Caco-2 (cell line): ENCODE measurements around the gene VPS39. TPM values are rescaled to one million over a fixed set of nuclear protein-coding genes. Genes with fewer than 3 reads are reported as not detected.

Source experiments
- BruUV-seq: library from RNA; stranded (reverse); fragments of 400-500 nt; replicated peaks from 2 replicates; lab custom pipeline; 2021; lab: Mats Ljungman, UMichigan
- CTCF ChIA-PET: fragments of 300-600 bp; sonication (Branson Sonifier 250); formaldehyde crosslinking; loops from one replicate; lab custom pipeline; 2022; ENCODE audit warnings: antibody characterized with exemption; lab: Charles Lee
- POLR2A ChIA-PET: fragments of 300-600 bp; sonication (Branson Sonifier 250); formaldehyde crosslinking; loops from one replicate; lab custom pipeline; 2022; ENCODE audit warnings: antibody characterized with exemption; lab: Charles Lee
- DNase-seq, 2 experiments: peaks; one replicate each; pipeline versions ENCODE4 v3.0.0 to v3.0.0-alpha.2; 2020 to 2022
- H3K27me3 ChIP-seq: replicated peaks from 2 replicates; pipeline ENCODE4 v1.6.0; 2011; ENCODE audit warnings: low read length; ENCODE audit not compliant: control insufficient read depth, insufficient read depth
- H3K36me3 ChIP-seq: 2 replicates; pipeline ENCODE4 v1.5.1; 2011; ENCODE audit warnings: low read length; ENCODE audit not compliant: control insufficient read depth, insufficient read depth
- H3K4me1 ChIP-seq: fragments of 250-450 bp; sonication (Bioruptor Pico); 2 replicates; pipeline ENCODE4 v1.5.1; 2020; ENCODE audit warnings: mild to moderate bottlenecking
- H3K4me3 ChIP-seq: 2 replicates; pipeline ENCODE4 v1.5.1; 2011; ENCODE audit warnings: low read depth, mild to moderate bottlenecking, control low read depth, low read length
- H3K9me3 ChIP-seq: fragments of 250-450 bp; sonication (Bioruptor Pico); 2 replicates; pipeline ENCODE4 v1.5.1; 2020; ENCODE audit warnings: mild to moderate bottlenecking, moderate library complexity
- H3K27ac Mint-ChIP-seq: one replicate; pipeline ENCODE4 v1.8.0; 2022; ENCODE audit warnings: mixed read lengths; ENCODE audit not compliant: unreplicated experiment
- H3K27me3 Mint-ChIP-seq: one replicate; pipeline ENCODE4 v1.8.0; 2022; ENCODE audit warnings: mixed read lengths; ENCODE audit not compliant: insufficient read depth, unreplicated experiment
- H3K36me3 Mint-ChIP-seq: one replicate; pipeline ENCODE4 v1.8.0; 2022; ENCODE audit warnings: mild to moderate bottlenecking, mixed read lengths; ENCODE audit not compliant: insufficient read depth, unreplicated experiment
- H3K4me1 Mint-ChIP-seq: one replicate; pipeline ENCODE4 v1.8.0; 2022; ENCODE audit warnings: low read depth, mixed read lengths; ENCODE audit not compliant: unreplicated experiment
- H3K4me3 Mint-ChIP-seq: one replicate; pipeline ENCODE4 v1.8.0; 2022; ENCODE audit warnings: mild to moderate bottlenecking, moderate library complexity, mixed read lengths; ENCODE audit not compliant: unreplicated experiment
- H3K9me3 Mint-ChIP-seq: one replicate; pipeline ENCODE4 v1.8.0; 2022; ENCODE audit warnings: mixed read lengths; ENCODE audit not compliant: unreplicated experiment
- intact Hi-C: fragments of 100-400 bp; cut with micrococcal nuclease; formaldehyde crosslinking; loops from one replicate; pipeline ENCODE4 v1.10.0; 2022; ENCODE audit not compliant: unreplicated experiment
- total RNA-seq: library from RNA; stranded (reverse); gene quantifications from 2 replicates; pipeline ENCODE4 v1.2.3, GENCODE V29; 2022
- TF ChIP-seq, protein P1 (sequence below), 2 experiments: fragments of 200-600 bp in 1 of 2; IDR thresholded peaks; 1 replicate in 1 of 2; 2 replicates in 1 of 2; pipeline versions ENCODE4 v1.5.1 to v1.8.0; 2011 to 2022; ENCODE audit warnings: antibody characterized with exemption in 1 of 2, control low read depth in 1 of 2, inconsistent platforms in 1 of 2, low read depth in 1 of 2, low read length in 1 of 2, mild to moderate bottlenecking in 1 of 2, moderate library complexity in 1 of 2; ENCODE audit not compliant: insufficient read depth in 1 of 2, severe bottlenecking in 1 of 2, unreplicated experiment in 1 of 2

Gene VPS39
- total RNA-seq, 1 experiment from 2014 or later: 48.4 TPM

DNA sequence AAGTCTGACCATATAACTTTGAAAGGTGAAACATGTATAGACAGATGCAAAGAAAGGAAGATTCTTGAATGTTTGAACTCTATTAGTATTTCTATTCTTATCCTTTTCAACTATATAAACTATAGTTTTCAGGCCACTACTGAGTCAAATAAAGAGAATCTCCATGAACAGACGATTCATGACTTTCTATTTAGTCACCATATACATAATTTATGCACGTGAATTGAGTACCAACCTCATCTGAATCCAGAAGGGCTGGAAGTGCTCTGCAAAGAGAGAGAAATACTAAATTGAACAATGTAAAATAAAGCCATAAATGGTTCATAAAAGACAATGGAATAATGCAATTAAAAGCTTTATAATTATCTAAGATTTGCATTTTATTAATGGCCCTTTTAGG is 9.5 kb upstream of the VPS39 start:
- H3K27me3 Mint-ChIP-seq: no peaks in the 10 kb centered on the region
- Histone ChIP-seq H3K36me3 (no peaks in the 10 kb centered on the region; the same call in 1 of the 2 replicates), H3K4me1 (no peaks in the 10 kb centered on the region), H3K9me3 (no peaks in the 10 kb centered on the region; the same call in 1 of the 2 replicates), H3K4me3 (no peak overlapping the region), H3K27me3 (no peaks in the 10 kb centered on the region)
- no peak for DNase-seq
- ChIA-PET POLR2A (no interaction called here), CTCF (no interaction called here)
- TF ChIP-seq, protein P1, sequence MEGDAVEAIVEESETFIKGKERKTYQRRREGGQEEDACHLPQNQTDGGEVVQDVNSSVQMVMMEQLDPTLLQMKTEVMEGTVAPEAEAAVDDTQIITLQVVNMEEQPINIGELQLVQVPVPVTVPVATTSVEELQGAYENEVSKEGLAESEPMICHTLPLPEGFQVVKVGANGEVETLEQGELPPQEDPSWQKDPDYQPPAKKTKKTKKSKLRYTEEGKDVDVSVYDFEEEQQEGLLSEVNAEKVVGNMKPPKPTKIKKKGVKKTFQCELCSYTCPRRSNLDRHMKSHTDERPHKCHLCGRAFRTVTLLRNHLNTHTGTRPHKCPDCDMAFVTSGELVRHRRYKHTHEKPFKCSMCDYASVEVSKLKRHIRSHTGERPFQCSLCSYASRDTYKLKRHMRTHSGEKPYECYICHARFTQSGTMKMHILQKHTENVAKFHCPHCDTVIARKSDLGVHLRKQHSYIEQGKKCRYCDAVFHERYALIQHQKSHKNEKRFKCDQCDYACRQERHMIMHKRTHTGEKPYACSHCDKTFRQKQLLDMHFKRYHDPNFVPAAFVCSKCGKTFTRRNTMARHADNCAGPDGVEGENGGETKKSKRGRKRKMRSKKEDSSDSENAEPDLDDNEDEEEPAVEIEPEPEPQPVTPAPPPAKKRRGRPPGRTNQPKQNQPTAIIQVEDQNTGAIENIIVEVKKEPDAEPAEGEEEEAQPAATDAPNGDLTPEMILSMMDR (IDR thresholded peaks at IDR 0.05; ENCODE audit: insufficient read depth in 1 of 2, low read depth in 1 of 2, low read length in 1 of 2, severe bottlenecking in 1 of 2, unreplicated experiment in 1 of 2): no peak
- H3K4me3 Mint-ChIP-seq: no peak overlapping the region
- BruUV-seq: no TSS peak
- no peak overlapping the region for H3K27ac Mint-ChIP-seq
- intact Hi-C loops: no loop called here
- no peaks in the 10 kb centered on the region for H3K4me1 Mint-ChIP-seq
- H3K9me3 Mint-ChIP-seq: no peaks in the 10 kb centered on the region
- peaks cover 46% of the 10 kb centered on the region for H3K36me3 Mint-ChIP-seq

- CTCF ChIA-PET: interaction anchor here (0.7 kb wide), 1 partner anchor 169 kb away, joined by 3 read pairs; no protein-coding TSS in a partner anchor
- Histone ChIP-seq H3K36me3 (no peaks in the 10 kb centered on the region; the same call in 1 of the 2 replicates), H3K4me1 (no peaks in the 10 kb centered on the region), H3K27me3 (no peaks in the 10 kb centered on the region), H3K9me3 (no peaks in the 10 kb centered on the region; the same call in 1 of the 2 replicates), H3K4me3 (no peak overlapping the region)
- BruUV-seq: no TSS peak
- no peak for DNase-seq
- Mint-ChIP-seq H3K4me3 (no peak overlapping the region), H3K36me3 (peaks cover 56% of the 10 kb centered on the region), H3K4me1 (no peaks in the 10 kb centered on the region), H3K9me3 (no peaks in the 10 kb centered on the region), H3K27ac (no peak overlapping the region), H3K27me3 (no peaks in the 10 kb centered on the region)
- TF ChIP-seq, protein P1 (IDR thresholded peaks at IDR 0.05; ENCODE audit: insufficient read depth in 1 of 2, low read depth in 1 of 2, low read length in 1 of 2, severe bottlenecking in 1 of 2, unreplicated experiment in 1 of 2): no peak
- POLR2A ChIA-PET: no interaction called here
- intact Hi-C loops: no loop called here
Observed at GRCh38 chr15:42215913-42216829, 8.1 kb upstream of the VPS39 start.

- no peaks in the 10 kb centered on the region for H3K4me1 Mint-ChIP-seq
- peaks cover 66% of the 10 kb centered on the region for H3K36me3 Mint-ChIP-seq
- H3K27ac Mint-ChIP-seq: no peak overlapping the region
- Histone ChIP-seq H3K4me1 (no peaks in the 10 kb centered on the region), H3K9me3 (no peaks in the 10 kb centered on the region; the same call in 1 of the 2 replicates), H3K36me3 (no peaks in the 10 kb centered on the region; the same call in 1 of the 2 replicates), H3K4me3 (no peak overlapping the region), H3K27me3 (no peaks in the 10 kb centered on the region)
- TF ChIP-seq, protein P1 (IDR thresholded peaks at IDR 0.05; ENCODE audit: insufficient read depth in 1 of 2, low read depth in 1 of 2, low read length in 1 of 2, severe bottlenecking in 1 of 2, unreplicated experiment in 1 of 2): no peak
- intact Hi-C loops: no loop called here
- POLR2A ChIA-PET: no interaction called here
- no peaks in the 10 kb centered on the region for H3K27me3 Mint-ChIP-seq
- DNase-seq: no peak
- CTCF ChIA-PET: no interaction called here
- H3K9me3 Mint-ChIP-seq: no peaks in the 10 kb centered on the region
- no peak overlapping the region for H3K4me3 Mint-ChIP-seq
- BruUV-seq: no TSS peak
Observed at GRCh38 chr15:42214600-42214999, 6.5 kb upstream of the VPS39 start.
